Activated CD4-positive, alpha-beta T cell treated with anti-CD3 and anti-CD28 coated beads for 4 hours (primary cell): ENCODE results near the gene MEG3.

Experiments used
- DNase-seq, 2 donors: peaks; one replicate each; pipeline ENCODE4 v3.0.0-alpha.2; 2020

MEG3 gene

DNA sequence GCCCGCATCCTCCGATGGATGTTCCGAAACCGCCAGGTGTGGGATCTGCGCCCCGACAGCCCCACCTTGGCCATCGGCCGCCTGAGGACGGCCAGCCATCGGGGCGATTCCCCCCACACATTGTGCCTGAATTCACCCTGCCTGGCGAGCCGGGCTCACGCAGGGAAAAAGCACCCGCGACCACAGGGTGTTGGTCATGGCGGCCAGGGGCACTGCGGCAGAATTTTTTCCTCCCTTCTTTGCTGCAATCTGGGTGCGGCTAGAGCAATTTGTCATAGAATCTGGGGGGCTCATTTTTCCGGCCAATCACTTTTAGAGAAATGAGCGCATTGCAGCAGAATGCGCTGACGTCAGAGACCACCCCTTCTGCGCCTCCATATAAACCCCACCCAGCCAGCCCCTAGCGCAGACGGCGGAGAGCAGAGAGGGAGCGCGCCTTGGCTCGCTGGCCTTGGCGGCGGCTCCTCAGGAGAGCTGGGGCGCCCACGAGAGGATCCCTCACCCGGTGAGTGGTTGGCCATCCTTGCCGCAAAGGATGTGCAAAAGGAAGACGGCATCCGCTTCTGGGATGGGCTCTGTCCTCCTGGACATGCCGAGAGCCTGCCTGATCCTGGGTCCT lies at the start of gene MEG3:
Gene MEG3 (plus strand): TSS at position 406 of the 619 bp plus-strand sequence.
- no peak for DNase-seq

GRCh38 chr14:100776681-100777365 lies 49.1 kb upstream of the MEG3 start:
- DNase-seq: no peak

- DNase-seq: no peak
These were observed 48.5 kb upstream of the MEG3 start for GRCh38 chr14:100777366-100777817.

DNA sequence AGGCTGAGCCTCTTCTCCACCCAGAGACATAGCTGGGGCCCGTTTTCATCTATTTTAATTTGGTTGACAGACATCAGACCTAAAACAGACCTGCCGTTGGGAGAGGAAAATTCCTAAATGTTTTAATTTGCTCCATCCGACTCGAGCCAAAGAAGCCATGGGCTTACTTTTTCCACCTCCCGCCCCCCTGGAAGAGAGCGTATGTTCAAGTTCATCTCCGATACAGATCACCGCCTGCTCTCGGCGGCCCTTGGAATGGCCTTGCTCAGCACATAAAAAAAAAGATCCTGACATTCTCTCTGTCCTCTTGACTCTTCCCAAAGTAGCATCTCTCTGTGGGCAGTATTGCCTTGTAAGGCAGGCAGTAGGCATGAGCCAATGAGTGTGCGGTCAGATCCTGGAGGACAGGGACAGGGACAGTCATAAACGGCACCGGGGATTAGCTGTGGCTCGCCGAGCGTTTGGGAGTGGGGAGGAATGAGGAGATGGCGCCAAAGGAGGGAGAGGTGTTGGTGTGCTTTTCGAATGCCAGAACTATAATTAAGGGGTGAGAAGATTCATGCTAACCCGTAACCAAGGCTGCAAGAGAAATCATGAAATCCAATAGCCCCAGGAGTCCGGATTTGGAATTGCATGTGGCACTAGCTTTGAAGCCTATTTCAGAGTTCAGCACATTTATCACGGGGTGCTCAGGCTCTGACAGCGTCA lies 47.9 kb upstream of the MEG3 start:
- no peak for DNase-seq

DNA sequence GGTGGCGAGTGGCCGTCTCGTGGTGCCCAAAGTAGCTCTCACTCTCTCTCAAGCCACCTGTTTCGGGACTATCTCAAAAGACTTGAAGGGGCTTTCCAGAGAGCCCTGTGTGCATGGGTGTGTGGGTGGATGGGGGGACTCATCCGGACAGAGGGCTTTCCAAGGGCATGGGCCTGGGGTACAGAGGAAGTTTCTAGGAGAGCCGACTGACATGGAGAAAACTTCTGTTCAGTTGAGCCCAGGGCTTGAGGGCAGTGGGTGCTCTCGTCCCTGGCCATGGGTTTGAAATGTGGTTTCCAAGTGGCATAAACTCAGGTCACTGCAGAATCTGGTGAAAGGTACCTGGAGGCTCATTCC lies 47.4 kb upstream of the MEG3 start:
- DNase-seq: no peak

DNA sequence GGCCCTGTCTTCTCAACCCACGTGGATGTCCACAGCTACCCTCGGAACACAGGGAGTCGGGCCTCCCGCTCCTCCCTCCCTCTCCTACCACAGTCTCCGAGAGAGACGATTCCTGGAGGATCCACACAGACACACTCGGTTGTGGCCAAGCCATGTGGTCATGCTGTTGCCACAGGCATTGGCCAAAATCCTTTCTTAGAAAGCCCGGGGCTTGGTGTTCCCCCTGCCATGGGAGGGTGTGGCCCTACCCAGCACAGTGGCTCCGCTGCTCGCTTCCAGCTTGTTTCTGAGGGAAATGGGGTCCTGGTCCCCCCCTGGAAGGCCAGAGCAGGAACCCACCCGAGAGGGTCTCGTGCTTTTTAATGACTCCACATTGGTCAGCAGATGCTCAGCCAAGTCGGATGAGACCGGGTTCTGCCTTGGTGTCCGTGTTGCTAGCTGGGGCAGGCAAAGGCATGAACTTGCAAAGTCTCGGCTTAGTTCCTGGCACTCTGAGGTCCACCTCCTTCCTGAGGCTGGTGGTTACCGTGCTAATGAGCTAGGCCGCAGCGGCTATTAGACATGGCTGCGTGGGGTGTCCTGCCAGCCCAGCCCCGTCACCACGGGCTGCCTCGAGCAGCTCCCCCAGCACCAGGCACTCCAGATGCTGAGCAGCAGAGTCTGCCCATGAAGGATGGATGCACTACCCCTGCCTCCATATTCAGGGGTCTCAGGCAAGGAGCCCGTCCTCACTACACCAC lies 46.8 kb upstream of the MEG3 start:
- no peak for DNase-seq

GRCh38 chr14:100779691-100780080 lies 46.2 kb upstream of the MEG3 start:
- no peak for DNase-seq

DNA sequence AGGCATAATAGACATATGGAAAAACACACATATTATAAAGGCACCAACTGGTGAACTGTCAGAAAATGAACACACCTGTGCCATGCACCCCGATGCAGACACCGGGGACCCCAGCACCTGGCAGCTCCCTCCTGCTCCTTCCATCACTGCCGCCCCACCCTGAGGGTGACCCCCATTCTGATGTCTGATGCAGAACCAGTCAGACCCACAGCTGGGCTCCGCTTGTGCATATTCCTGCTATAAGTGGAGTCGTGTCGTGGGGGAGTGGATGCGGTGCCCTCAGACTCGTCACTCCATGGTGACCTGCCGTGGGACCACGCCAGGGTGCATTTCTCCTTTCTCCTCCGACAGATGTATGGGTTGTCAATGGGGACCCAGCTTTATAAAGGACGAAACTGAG lies 45.7 kb upstream of the MEG3 start:
- no peak for DNase-seq

DNA sequence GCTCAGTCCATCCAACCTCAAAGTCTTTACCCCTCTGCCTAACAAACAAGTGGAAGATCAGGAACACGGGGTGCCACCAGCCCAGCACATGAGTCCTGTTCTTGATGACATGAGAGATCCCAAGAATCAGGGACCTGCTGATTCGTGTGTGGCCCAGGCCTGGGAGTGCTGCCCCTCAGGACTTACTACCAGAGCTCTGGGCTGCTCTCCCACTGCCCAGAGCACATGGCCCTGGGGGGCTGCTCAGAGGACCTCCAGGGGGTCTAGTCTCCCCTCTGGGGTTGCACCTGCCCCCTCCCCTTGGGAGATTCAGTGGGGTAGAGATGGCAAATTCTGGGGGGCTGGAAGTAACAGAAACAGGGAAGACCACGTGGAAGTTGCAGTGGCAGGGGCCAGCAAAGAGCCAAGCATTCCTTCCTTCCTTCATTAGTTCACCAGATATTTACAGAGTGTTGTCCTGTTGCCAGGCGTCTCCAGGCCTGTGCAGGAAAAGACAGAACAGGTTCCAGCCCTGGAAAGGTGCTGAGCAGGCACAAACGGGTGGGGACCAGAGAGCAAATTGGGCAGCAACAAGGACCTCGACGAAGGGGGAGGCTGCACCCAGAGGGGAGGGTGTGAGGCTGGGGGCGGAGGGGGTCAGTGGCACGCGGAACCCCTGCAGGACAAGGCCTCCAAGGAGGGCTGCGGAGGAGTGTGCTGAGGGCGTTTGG lies 45.1 kb upstream of the MEG3 start:
- no peak for DNase-seq

- DNase-seq: no peak
These were observed 44.0 kb upstream of the MEG3 start for GRCh38 chr14:100781952-100782351.

DNA sequence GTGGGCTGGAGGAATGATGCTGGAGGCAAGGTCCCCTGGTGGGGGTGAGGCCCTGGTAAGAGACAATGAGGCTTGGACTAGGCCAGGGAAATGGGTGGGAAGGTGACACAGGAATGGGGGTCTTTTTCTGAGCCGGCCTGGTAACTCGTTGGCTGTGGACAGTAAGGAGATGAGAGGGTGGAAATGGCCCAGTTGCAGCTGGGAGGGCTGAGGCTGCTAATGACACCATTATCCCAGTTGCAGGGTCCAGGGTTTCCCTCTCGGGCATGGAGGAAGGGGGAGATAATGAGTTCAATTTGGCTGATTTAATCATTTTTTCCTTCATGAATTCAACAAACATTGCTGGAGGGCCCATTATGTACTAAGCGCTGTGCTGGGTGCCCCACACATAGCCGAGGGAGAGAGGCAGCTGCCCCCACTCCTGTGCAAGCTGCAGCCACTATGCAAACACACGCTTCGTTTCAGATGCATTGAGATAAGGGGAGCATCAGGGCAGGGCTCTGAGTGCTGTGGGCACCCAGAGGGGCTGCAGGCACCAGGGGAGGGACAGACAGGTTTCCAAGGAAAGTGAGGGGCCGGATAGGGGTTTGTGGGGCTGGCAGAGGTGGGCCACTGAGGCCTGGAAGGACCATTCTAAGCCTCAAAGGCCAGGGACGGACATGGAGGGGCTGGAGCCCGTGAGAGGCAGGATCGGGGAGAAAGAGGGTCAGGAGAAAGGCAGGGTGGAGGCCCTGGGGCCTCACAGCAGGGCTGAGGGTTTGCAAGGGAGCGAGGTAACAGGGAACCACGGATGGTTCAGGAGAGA lies 43.2 kb upstream of the MEG3 start:
- DNase-seq: no peak

DNA sequence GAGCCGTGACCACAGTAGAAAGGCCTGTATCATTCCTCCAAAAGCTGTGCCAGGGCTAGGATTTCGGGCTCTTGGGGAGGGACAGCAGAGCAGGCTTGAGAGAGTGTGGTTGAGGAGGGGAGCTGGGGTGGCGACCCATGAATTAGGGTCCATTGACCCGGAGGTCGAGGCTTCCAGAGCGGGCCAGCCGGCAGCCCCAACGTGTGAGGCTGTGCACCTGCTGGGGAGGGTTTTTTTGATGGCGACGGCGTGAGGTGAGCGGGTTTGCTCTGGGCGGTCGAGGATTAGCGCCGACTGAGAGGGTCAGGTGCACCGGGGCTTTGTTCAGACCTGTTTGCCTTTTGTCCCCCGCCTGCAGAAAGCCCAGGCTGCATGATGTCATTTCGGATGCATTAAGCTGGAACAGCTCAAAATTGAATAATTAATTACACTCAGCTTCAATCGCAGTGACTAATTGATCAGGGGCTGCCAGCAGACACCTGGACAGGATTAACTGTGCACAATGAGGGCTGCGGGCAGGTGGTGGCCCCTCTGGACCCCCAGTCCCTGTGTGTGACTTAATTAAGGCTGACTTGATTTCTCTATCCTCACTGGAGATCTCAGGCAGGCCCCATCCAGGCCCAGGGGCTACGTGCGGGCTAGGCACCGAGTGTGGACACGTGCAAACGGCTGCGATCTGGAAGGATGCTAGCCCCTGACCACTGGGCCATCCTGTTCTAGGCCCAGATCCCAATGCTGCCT lies 42.1 kb upstream of the MEG3 start:
- DNase-seq: no peak

DNA sequence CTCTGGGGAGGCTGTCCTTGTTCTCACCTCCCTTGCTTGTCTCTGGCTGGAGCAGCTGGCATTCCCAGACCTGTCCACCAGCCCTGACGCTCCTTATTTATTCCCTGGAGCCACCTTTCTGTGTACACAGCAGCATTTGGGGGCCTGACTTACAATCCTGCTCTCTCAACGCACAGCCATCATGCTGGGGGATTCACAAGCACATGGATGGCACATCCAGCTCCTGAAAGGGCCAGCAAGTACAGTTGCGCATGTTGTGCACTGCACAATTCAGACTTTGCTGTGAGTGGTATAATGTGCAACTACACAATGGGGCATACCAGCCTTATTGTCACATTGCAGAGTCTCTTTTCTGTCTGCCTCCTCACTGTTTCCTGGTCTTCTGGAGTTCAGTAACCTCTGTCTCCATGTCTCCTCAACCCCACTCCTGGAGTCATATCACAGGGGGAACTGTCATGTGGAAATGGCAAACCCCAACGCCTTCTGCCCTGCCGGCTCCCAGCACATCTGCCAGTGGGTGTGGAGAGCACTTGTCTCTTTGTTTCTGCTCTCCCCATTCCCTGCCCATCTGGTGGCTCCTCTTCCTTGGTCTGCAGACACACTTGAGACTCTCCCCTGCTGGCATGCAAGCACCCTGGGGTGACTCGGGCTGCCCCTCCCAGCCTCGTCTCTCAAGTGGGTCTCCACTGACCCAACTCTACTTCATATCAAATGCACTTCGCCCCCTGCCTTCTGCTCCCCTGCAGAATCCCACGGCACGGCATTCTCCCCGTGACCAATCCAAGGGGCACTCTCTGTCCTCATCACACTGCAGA lies 41.2 kb upstream of the MEG3 start:
- DNase-seq: no peak

DNA sequence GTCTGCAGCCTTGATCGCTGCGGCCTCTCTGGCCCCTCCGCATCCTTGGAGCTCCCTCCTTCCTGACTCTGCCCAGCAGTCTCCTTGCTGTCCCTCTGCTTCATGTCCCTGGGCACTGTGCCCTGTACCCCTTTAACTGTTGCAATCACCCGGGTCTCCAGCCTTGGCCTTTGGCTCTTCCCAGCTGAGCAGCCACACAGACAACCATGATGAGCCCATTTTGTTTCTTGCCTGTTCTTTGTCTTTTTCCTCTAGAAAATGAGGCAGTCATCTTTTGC lies 40.6 kb upstream of the MEG3 start:
- no peak for DNase-seq

DNA sequence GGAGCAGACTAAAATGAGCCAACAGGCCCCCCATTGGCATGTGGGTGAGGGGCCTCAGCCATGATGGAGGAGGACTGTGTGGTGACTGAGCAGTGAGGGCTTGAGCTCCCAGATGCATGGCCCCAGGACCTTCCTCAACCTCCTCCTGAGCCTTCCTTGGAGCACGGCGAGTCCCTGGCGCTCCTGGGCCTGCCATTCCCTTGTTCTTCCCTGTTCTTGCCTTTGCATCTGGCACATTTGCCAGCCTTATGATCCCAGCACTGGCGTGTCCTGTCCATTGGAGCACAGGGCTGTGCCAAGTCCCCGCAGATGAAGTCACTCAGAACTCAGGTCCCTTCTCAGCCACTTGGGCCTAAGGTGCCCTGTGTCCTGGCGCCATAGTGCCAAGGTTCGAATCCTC lies 40.3 kb upstream of the MEG3 start:
- DNase-seq: no peak

- DNase-seq: no peak
These were observed 39.8 kb upstream of the MEG3 start for GRCh38 chr14:100786131-100786530.

DNA sequence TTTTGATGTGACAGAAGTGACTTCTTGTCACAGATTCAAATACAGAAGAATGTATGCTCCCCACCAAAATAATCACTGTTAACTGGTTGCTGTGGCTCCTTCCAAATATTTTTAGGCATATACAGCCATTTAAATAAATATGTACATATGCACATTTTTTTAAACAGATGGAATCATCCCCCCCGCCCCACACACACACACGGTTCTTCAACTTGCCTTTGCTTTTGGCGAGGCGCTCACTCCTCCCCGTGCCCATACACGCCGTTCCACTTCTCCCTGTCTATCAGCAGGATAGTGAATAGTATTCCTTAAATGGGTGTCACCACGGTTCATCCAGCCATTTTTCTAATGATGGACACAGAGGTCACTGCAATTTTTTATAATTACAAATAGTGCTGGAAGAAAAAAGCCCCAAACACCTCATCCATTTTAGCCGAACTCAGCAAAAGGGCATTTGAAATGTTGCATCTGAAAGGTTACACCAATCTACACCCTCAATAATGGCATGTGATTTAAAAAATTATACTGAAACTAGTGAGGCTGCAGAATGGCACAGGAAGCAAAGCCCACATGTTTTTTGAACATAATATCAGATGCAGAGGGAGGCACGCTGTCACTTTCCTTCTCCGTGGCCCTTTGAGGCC lies 39.2 kb upstream of the MEG3 start:
- no peak for DNase-seq

GRCh38 chr14:100787659-100788058 lies 38.3 kb upstream of the MEG3 start:
- no peak for DNase-seq

DNA sequence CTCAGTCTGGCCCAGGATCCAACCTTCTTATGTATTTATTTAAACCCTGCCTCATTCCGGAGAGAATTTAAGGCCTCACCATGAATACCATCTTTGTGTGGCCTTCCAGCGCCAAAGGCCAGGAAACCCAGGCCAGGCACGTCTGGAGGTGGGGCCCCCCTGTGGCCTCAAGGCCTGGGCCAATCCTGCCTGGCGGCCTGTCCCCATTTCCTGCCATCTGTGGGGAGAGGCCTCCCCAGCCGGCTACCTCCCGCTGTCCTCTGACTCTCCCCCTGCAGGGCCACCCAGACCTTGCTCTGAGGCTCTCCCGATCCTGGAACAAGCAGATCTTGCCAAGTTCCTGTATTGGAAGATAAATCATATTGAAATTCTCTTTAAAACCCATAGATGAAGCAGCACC lies 37.4 kb upstream of the MEG3 start:
- no peak for DNase-seq

DNA sequence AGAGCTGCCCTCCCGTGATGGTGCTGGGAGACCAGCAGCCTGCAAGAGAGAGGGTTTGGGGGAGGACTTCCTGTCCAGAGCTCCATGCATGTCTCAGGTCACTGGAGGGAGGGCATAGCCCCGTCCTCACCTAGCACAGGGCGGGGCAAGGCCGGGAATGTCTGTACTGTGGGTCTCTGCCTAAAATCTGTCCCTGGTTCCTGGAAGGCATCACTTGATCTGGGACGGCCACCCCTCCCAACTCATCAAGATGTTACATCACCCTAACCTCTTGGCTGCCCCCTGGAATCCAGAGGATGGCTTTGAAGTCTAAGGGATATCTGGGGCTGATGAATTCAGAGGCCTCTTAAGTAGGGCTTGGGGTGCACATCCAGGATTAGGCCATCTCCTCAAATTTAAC lies 37.0 kb upstream of the MEG3 start:
- no peak for DNase-seq
